K562 (cell line): ENCODE results near the gene NXPH4. TPM values are rescaled to one million over a fixed set of nuclear protein-coding genes. Genes with fewer than 3 reads are reported as not detected.
A peak's percentile ranks its signal among the peaks of the same experiment; 100 is the strongest.

Experiments
- ATAC-seq: fragments of 200-7000 bp; cut with Tn5 transposase; 3 replicates; pipeline ENCODE4 v1.9.1; 2020; ENCODE audit warnings: moderate library complexity
- BruUV-seq: library from RNA; stranded (reverse); fragments of 400-500 nt; replicated peaks from 2 replicates; lab custom pipeline; 2021; lab: Mats Ljungman, UMichigan
- CTCF ChIA-PET: fragments of 300-600 bp; formaldehyde crosslinking; extraction: SDS; loops from one replicate; lab custom pipeline; 2021; ENCODE audit warnings: low intra/inter-chr PET ratio; lab: Yijun Ruan, JAX
- POLR2A ChIA-PET: fragments of 300-600, 350-650 bp; sonication (Branson Sonifier 250); formaldehyde crosslinking; extraction: SDS; loops from one replicate; lab custom pipeline; 2021; ENCODE audit warnings: antibody characterized with exemption, inconsistent platforms; lab: Yijun Ruan, JAX
- DNase-seq, 4 experiments: peaks; one replicate each; pipeline versions ENCODE4 v3.0.0 to v3.0.0-alpha.2; 2011 to 2018; ENCODE audit warnings: low spot score in 3 of 4, mixed read lengths in 3 of 4; ENCODE audit errors: extremely low read depth in 1 of 4
- FAIRE-seq: peaks from 2 replicates; lab custom pipeline; 2011; peaks lifted over from hg19 to GRCh38; lab: Jason Lieb, UNC
- H2AFZ ChIP-seq: 2 replicates; pipeline ENCODE4 v1.6.0; 2011; ENCODE audit warnings: low read depth, low read length, control low read depth, inconsistent platforms
- H3K27ac ChIP-seq: fragments of 200-600 bp; 3 replicates; pipeline ENCODE4 v1.8.0; 2011; ENCODE audit warnings: low read depth, mild to moderate bottlenecking, control low read depth, inconsistent platforms, low read length, moderate library complexity, mixed read lengths; ENCODE audit errors: extremely low read depth
- H3K27me3 ChIP-seq, 2 experiments: fragments of 300-600 bp in 1 of 2; 2 replicates in 1 of 2; 3 replicates in 1 of 2; pipeline versions ENCODE4 v1.6.0 to v1.8.0; 2011; ENCODE audit warnings: inconsistent platforms in 2 of 2, low read length in 2 of 2, mild to moderate bottlenecking in 1 of 2, mixed read lengths in 1 of 2, moderate library complexity in 1 of 2; ENCODE audit not compliant: control insufficient read depth in 2 of 2, insufficient read depth in 2 of 2
- H3K36me3 ChIP-seq: fragments of 300-600 bp; 3 replicates; pipeline ENCODE4 v1.8.0; 2011; ENCODE audit warnings: mild to moderate bottlenecking, low read length, inconsistent platforms; ENCODE audit not compliant: control insufficient read depth, insufficient read depth
- H3K4me1 ChIP-seq, 2 experiments: fragments of 200-600 bp in 1 of 2; replicated peaks in 1 of 2; 2 replicates in 1 of 2; 3 replicates in 1 of 2; pipeline versions ENCODE4 v1.5.1 to v1.8.0; 2011; ENCODE audit warnings: inconsistent platforms in 2 of 2, low read length in 2 of 2, mild to moderate bottlenecking in 1 of 2, mixed read lengths in 1 of 2, moderate library complexity in 1 of 2; ENCODE audit not compliant: control insufficient read depth in 2 of 2, insufficient read depth in 2 of 2
- H3K4me2 ChIP-seq: 2 replicates; pipeline ENCODE4 v1.6.1; 2011; ENCODE audit warnings: low read length, control low read depth, inconsistent platforms, mixed read lengths; ENCODE audit not compliant: insufficient read depth
- H3K4me3 ChIP-seq: fragments of 200-600 bp; sonication (generic), shearing (Covaris generic); 2 replicates; pipeline ENCODE4 v1.5.1; 2016; ENCODE audit warnings: control low read depth, inconsistent platforms
- H3K79me2 ChIP-seq: fragments of 200-600 bp; 3 replicates; pipeline ENCODE4 v1.8.0; 2011; ENCODE audit warnings: low read length, inconsistent platforms; ENCODE audit not compliant: control insufficient read depth, insufficient read depth
- H3K9ac ChIP-seq, 2 experiments: 2 replicates each; pipeline versions ENCODE4 v1.6.0 to v1.6.1; 2011; ENCODE audit warnings: low read depth in 2 of 2, low read length in 2 of 2, control low read depth in 1 of 2, inconsistent platforms in 1 of 2, mild to moderate bottlenecking in 1 of 2, mixed read lengths in 1 of 2; ENCODE audit not compliant: insufficient read depth in 1 of 2
- H3K9me1 ChIP-seq: one replicate; pipeline ENCODE4 v1.6.0; 2011; ENCODE audit warnings: inconsistent platforms, mild to moderate bottlenecking, low read length, moderate library complexity; ENCODE audit not compliant: control insufficient read depth, insufficient read depth
- H3K9me3 ChIP-seq: replicated peaks from 2 replicates; pipeline ENCODE4 v1.5.1; 2011; ENCODE audit warnings: low read depth, low read length, inconsistent platforms; ENCODE audit not compliant: control insufficient read depth, insufficient read depth
- H4K20me1 ChIP-seq: replicated peaks from 2 replicates; pipeline ENCODE4 v1.6.1; 2011; ENCODE audit warnings: low read length, inconsistent platforms, mixed read lengths; ENCODE audit not compliant: control insufficient read depth, insufficient read depth
- ARID3A ChIP-seq: IDR thresholded peaks from 2 replicates; pipeline ENCODE4 v1.6.1; 2012; ENCODE audit warnings: low read depth, low read length, improper control_type of control experiment, borderline replicate concordance
- CEBPZ ChIP-seq: fragments of 150-350 bp; IDR thresholded peaks from 2 replicates; pipeline ENCODE4 v1.6.1; 2014; ENCODE audit warnings: low read depth, mild to moderate bottlenecking, low read length, borderline replicate concordance
- EP300 ChIP-seq: IDR thresholded peaks from 2 replicates; pipeline ENCODE4 v1.6.1; 2012; ENCODE audit warnings: low read length, improper control_type of control experiment
- GATAD2B ChIP-seq: fragments of 450-650 bp; IDR thresholded peaks from 2 replicates; pipeline ENCODE4 v1.6.1; 2017; ENCODE audit warnings: mild to moderate bottlenecking, borderline replicate concordance
- GTF2A2 ChIP-seq: IDR thresholded peaks from 2 replicates; pipeline ENCODE4 v1.6.1; 2016; ENCODE audit warnings: mild to moderate bottlenecking, missing genetic modification characterization, missing compliant biosample characterization
- HCFC1 ChIP-seq: IDR thresholded peaks from 2 replicates; pipeline ENCODE4 v1.6.1; 2012; ENCODE audit warnings: low read depth, low read length, improper control_type of control experiment
- HDAC6 ChIP-seq: IDR thresholded peaks from 2 replicates; pipeline ENCODE4 v1.6.1; 2012; ENCODE audit warnings: low read depth, mild to moderate bottlenecking, control low read depth, inconsistent platforms, low read length, moderate library complexity
- HSF4 ChIP-seq: fragments of 250-450 bp; sonication (Bioruptor Pico); IDR thresholded peaks from 2 replicates; pipeline ENCODE4 v2.1.2; 2022; ENCODE audit warnings: mild to moderate bottlenecking, moderate library complexity, borderline replicate concordance
- NUFIP1 ChIP-seq: fragments of 450-650 bp; IDR thresholded peaks from 2 replicates; pipeline ENCODE4 v1.6.1; 2018; ENCODE audit not compliant: partially characterized antibody
- SREBF2 ChIP-seq: sonication (generic); formaldehyde crosslinking; IDR thresholded peaks from 2 replicates; pipeline ENCODE4 v1.4.0; 2020; ENCODE audit warnings: mild to moderate bottlenecking, missing genetic modification reagents
- TAF1 ChIP-seq: IDR thresholded peaks from 2 replicates; pipeline ENCODE4 v1.6.1; 2011; ENCODE audit warnings: mild to moderate bottlenecking, low read length, moderate library complexity; ENCODE audit not compliant: insufficient read depth, control insufficient read depth, severe bottlenecking; ENCODE audit errors: extremely low read depth
- ZNF609 ChIP-seq: sonication (generic); formaldehyde crosslinking; IDR thresholded peaks from 2 replicates; pipeline ENCODE4 v1.8.1; 2023; ENCODE audit warnings: missing genetic modification reagents, mild to moderate bottlenecking, borderline replicate concordance
- WGBS: fragments of 100-300 bp; shearing (Covaris generic); methylation state at CpG from one replicate; pipeline ENCODE4 v1.1.6; 2016; ENCODE audit warnings: low coverage, mixed read lengths; ENCODE audit not compliant: insufficient coverage; ENCODE audit errors: missing lambda C conversion rate; 5-methylcytosine and 5-hydroxymethylcytosine counted together
- in situ Hi-C: fragments of 300-500 bp; cut with MboI; formaldehyde crosslinking; loops from 4 replicates; pipeline ENCODE4 v1.15.0; 2018; ENCODE audit warnings: inconsistent platforms, mixed read lengths
- intact Hi-C: fragments of 100-400 bp; cut with micrococcal nuclease; formaldehyde crosslinking; loops from 2 replicates; pipeline ENCODE4 v1.14.2; 2022
- polyA plus RNA-seq, 8 experiments: library from polyadenylated mRNA; depleted of rRNA in 4 of 8; stranded (reverse) in 5 of 8; unstranded in 3 of 8; fragments of >200 nt; fragmentation: Nextera tagmentation in 2 of 8; fragmentation: Illumina TruSeq in 1 of 8; extraction: Ambion mirVana in 2 of 8; extraction: Trizol in 1 of 8; gene quantifications; 2 replicates each; pipeline versions ENCODE4 v1.2.1 to v1.2.3, GENCODE V29; 2011 to 2014; ENCODE audit warnings: inconsistent platforms in 1 of 8, missing spikeins in 1 of 8
- total RNA-seq, 7 experiments: library from RNA; depleted of rRNA in 6 of 7; stranded (reverse); fragments of >200 nt in 6 of 7; fragmentation: Illumina TruSeq in 2 of 7; extraction: Trizol in 2 of 7; gene quantifications; 2 replicates each; pipeline versions ENCODE4 v1.2.1 to v1.2.3, GENCODE V29; 2011 to 2021; ENCODE audit warnings: low replicate concordance in 1 of 7

Gene NXPH4
- total and polyA plus RNA-seq, 9 of the 15 experiments (the other 6 are each of a cell fraction or from before 2014, with no cell fraction given): 0.49 to 2.7 (median 1.1) TPM; not detected in 4

DNA sequence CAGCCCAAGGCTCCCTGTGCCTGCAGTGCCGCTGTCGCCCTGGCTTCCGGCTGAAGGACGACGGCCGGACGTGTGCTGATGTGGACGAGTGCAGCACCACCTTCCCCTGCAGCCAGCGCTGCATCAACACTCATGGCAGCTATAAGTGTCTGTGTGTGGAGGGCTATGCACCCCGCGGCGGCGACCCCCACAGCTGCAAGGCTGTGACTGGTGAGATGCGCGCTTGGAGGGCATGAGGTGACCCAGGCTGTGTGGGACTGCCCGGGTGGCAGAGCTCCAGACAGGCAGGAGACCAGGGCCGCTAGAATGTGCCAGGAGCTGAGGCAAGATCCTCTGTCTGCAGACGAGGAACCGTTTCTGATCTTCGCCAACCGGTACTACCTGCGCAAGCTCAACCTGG is 19.6 kb upstream of the NXPH4 start:
- ChIA-PET POLR2A (interaction anchor here (0.5 to 1.1 kb wide), 4 partner anchors 11 to 1239 kb away, joined by 3 to 4 read pairs (median 4); no protein-coding TSS in a partner anchor), CTCF (no interaction called here)
- Histone ChIP-seq H3K79me2 (no peaks in the 10 kb centered on the region), H3K4me3 (no peak overlapping the region), H3K4me1 (peaks cover 0 to 65% of the 10 kb centered on the region in 2 experiments; a peak in 2 of 5 replicates), H3K9me3 (no peaks in the 10 kb centered on the region), H3K9ac (peak overlapping the region in 1 of 2 experiments; percentile 66; a peak in 1 of 4 replicates), H3K36me3 (no peaks in the 10 kb centered on the region), H3K27me3 (peaks cover 77 to 98% of the 10 kb centered on the region in 2 experiments; a peak in 4 of 5 replicates), H3K4me2 (no peak overlapping the region), H3K9me1 (no peaks in the 10 kb centered on the region), H3K27ac (no peak overlapping the region), H2AFZ (no peak overlapping the region), H4K20me1 (peaks cover 44% of the 10 kb centered on the region)
- no TSS peak for BruUV-seq
- 12% methylated on average over 22 of the region's 22 CpGs for WGBS
- FAIRE-seq (no peak), ATAC-seq (no peak), DNase-seq (no peak)
- in situ Hi-C loops: no loop called here
- intact Hi-C loops: loop anchor here (5.0 kb wide), 1 partner anchor 45 kb away; no protein-coding TSS in a partner anchor
- TF ChIP-seq HCFC1 (no peak), TAF1 (no peak), NUFIP1 (no peak), GATAD2B (no peak), CEBPZ (no peak), HDAC6 (no peak), EP300 (no peak), SREBF2 (CRISPR knock-in tag) (no peak), GTF2A2 (tag) (no peak), ARID3A (no peak), HSF4 (CRISPR knock-in tag) (no peak), ZNF609 (CRISPR knock-in tag) (no peak)
